CD1c-positive myeloid dendritic cell (primary cell): ENCODE results near the gene TNFRSF13B.
"Not testable (repeated sequence)": the region's sequence is repeated elsewhere in the genome, so short reads cannot be mapped to it uniquely, and the experiment has no call there.

Experiments
- DNase-seq: peaks from one replicate; pipeline ENCODE4 v3.0.0-alpha.2; 2016; ENCODE audit errors: extremely low spot score

Gene TNFRSF13B

GRCh38 chr17:16987066-16987829 lies 15.3 kb upstream of the TNFRSF13B start:
- DNase-seq = no peak

GRCh38 chr17:16986391-16986790 lies 14.5 kb upstream of the TNFRSF13B start:
- no peak for DNase-seq

GRCh38 chr17:16981928-16982327 lies 10.0 kb upstream of the TNFRSF13B start:
- DNase-seq = no peak

GRCh38 chr17:16980813-16981731 lies 9.2 kb upstream of the TNFRSF13B start:
- no peak for DNase-seq

- no peak for DNase-seq
These were observed 8.1 kb upstream of the TNFRSF13B start for GRCh38 chr17:16980061-16980460.

- DNase-seq = not testable (repeated sequence)
These were observed 7.4 kb upstream of the TNFRSF13B start for GRCh38 chr17:16979237-16979823.

GRCh38 chr17:16977932-16978331 lies 6.0 kb upstream of the TNFRSF13B start:
- DNase-seq = no peak

GRCh38 chr17:16976725-16977550 lies 5.0 kb upstream of the TNFRSF13B start:
- no peak for DNase-seq

- DNase-seq = no peak
These were observed 4.1 kb upstream of the TNFRSF13B start for GRCh38 chr17:16975744-16976625.

- no peak for DNase-seq
These were observed 3.3 kb upstream of the TNFRSF13B start for GRCh38 chr17:16975277-16975651.

GRCh38 chr17:16974569-16975276 lies 2.8 kb upstream of the TNFRSF13B start:
- no peak for DNase-seq

GRCh38 chr17:16973760-16974540 lies 2.0 kb upstream of the TNFRSF13B start:
- DNase-seq = no peak

- DNase-seq = not testable (repeated sequence)
These were observed 1.1 kb upstream of the TNFRSF13B start for GRCh38 chr17:16973043-16973442.

- DNase-seq = no peak
These were observed 428 bp upstream of the TNFRSF13B start for GRCh38 chr17:16972346-16972745.

- DNase-seq = no peak
These were observed 1.7 kb downstream of the TNFRSF13B start for GRCh38 chr17:16969931-16970906.

- no peak for DNase-seq
These were observed 3.1 kb downstream of the TNFRSF13B start for GRCh38 chr17:16968786-16969185.

- no peak for DNase-seq
These were observed 9.1 kb downstream of the TNFRSF13B start for GRCh38 chr17:16962804-16963203.

GRCh38 chr17:16961792-16962191 lies 10.1 kb downstream of the TNFRSF13B start:
- no peak for DNase-seq
